Activated gamma-delta T cell treated with anti-CD3 and anti-CD28 coated beads, Interleukin-2, amount 50 U/mL, for 16 hours (primary cell): Measurements from ENCODE around the gene SLC34A1.

Experiments used
- DNase-seq: peaks from one replicate; pipeline ENCODE4 v3.0.0-alpha.2; 2020; ENCODE audit warnings: low read depth

SLC34A1 gene

GRCh38 chr5:177388521-177389052, 4.4 kb downstream of the SLC34A1 start:
- no peak for DNase-seq

GRCh38 chr5:177389241-177390169, 5.3 kb downstream of the SLC34A1 start:
- peak; percentile 51 for DNase-seq

GRCh38 chr5:177390363-177391300, 6.4 kb downstream of the SLC34A1 start:
- DNase-seq, result peak; percentile 81

- no peak for DNase-seq
These were observed 8.5 kb downstream of the SLC34A1 start for GRCh38 chr5:177392765-177393164.

- no peak for DNase-seq
These were observed 9.1 kb downstream of the SLC34A1 start for GRCh38 chr5:177393206-177393765.

GRCh38 chr5:177393990-177394389, 9.8 kb downstream of the SLC34A1 start:
- no peak for DNase-seq

GRCh38 chr5:177396078-177396477, 11.8 kb downstream of the SLC34A1 start:
- DNase-seq, result no peak

GRCh38 chr5:177396807-177397206, 12.6 kb downstream of the SLC34A1 start:
- DNase-seq, result no peak

- DNase-seq, result no peak
These were observed 13.7 kb downstream of the SLC34A1 start for GRCh38 chr5:177397875-177398390.

GRCh38 chr5:177399997-177400868, 16.0 kb downstream of the SLC34A1 start, which contains the start of gene PFN3:
Gene PFN3 (minus strand): TSS chr5:177400661. CDS start chr5:177400576, 85 bp downstream.
- DNase-seq, result no peak

GRCh38 chr5:177402271-177403043, 18.2 kb downstream of the SLC34A1 start:
- no peak for DNase-seq

- peak; percentile 41 for DNase-seq
These were observed 19.0 kb downstream of the SLC34A1 start for GRCh38 chr5:177403102-177403791.

- peak; percentile 74 for DNase-seq
These were observed 19.8 kb downstream of the SLC34A1 start for GRCh38 chr5:177403792-177404640.

- no peak for DNase-seq
These were observed 20.5 kb downstream of the SLC34A1 start for GRCh38 chr5:177404641-177405179.

GRCh38 chr5:177405312-177405711, 21.1 kb downstream of the SLC34A1 start:
- no peak for DNase-seq

GRCh38 chr5:177405805-177406204, 21.6 kb downstream of the SLC34A1 start:
- no peak for DNase-seq

GRCh38 chr5:177409043-177409801, 25.0 kb downstream of the SLC34A1 start, which contains the start of gene F12:
Gene F12 (minus strand): TSS chr5:177409564. CDS start chr5:177409527, 37 bp downstream.
- DNase-seq, result no peak
